GM18873 (cell line): ENCODE results near the gene SPDYE9.
"Not testable (repeated sequence)": the region's sequence is repeated elsewhere in the genome, so short reads cannot be mapped to it uniquely, and the experiment has no call there.

Source experiments
- ATAC-seq: cut with Tn5 transposase; IDR thresholded peaks from one replicate; pipeline ENCODE4 v1.9.1; 2021; ENCODE audit warnings: mild to moderate bottlenecking, moderate library complexity, moderate number of reproducible peaks; ENCODE audit not compliant: unreplicated experiment, low FRiP score

SPDYE9 gene, protein sequence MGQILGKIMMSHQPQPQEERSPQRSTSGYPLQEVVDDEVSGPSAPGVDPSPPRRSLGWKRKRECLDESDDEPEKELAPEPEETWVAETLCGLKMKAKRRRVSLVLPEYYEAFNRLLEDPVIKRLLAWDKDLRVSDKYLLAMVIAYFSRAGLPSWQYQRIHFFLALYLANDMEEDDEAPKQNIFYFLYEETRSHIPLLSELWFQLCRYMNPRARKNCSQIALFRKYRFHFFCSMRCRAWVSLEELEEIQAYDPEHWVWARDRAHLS

DNA sequence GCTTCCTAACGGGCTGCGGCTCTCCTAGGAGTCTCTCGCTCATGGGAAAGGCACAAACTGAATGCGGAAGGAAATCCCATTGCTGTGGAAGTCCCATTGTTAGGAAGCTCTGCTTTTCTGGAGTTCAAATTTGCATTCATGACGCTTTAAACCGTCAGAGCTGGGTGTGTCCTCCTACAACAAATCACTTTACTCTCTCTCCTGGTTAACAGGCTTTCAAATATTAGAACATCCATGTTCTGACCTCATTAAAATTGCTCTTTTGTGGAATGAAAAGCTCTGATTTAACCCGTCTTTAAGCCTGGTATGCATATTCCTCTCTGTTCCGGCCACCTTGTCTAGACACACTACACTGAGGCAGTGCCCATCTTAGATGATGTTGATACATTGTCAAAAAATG lies at the start of gene SPDYE9:
SPDYE9 (minus strand) TSS at position 101 of the 400 bp plus-strand sequence. CDS start 1,800 bp downstream, outside the sequence.
- not testable (repeated sequence) for ATAC-seq

DNA sequence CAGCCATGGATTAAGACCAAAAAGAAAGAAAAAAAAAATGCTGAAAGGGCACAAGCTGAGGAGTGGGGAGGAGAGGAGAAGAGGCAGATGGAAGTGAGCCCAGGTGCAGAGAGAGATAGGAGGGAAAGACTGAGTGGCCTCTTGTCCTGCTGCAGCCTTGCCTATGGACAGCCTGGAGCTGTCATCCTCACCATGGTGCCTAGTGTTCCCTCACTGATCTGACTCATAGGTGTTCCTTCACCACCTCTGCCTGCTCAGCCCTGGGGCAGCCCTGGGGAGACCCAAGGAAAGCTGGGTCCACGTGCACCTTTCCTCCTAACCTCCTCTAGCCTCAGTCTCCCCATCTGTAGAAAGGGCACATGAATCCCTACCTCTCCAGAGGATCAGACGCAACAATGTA lies 49.0 kb upstream of the SPDYE9 start:
- ATAC-seq: not testable (repeated sequence)

DNA sequence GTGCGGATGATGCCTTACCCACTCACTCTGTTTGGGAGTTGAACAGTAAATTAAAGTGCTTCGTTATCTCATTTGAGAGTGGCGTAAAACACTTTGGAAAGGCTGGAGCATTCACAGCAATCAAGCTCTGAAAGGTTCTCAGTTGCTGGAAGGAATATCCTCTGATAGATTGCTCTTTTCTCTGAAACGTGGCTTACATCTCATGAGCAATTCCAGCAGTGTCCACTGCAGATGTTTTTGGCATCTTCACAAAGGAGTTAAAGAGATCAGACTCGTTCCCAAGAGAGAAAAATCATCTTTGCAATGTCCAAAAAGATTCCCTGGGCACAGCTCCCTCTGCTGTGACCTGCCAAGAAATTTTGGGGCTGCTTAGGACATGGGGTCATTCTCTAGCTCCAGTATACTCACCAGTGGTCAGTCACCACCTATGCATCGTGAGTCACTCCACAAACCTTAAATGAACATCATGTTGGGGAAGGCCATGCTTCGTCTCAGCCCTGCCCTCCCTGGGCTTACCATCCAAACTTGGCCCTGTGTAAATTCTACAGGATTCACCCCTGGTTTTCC lies 46.9 kb upstream of the SPDYE9 start:
- ATAC-seq: not testable (repeated sequence)

DNA sequence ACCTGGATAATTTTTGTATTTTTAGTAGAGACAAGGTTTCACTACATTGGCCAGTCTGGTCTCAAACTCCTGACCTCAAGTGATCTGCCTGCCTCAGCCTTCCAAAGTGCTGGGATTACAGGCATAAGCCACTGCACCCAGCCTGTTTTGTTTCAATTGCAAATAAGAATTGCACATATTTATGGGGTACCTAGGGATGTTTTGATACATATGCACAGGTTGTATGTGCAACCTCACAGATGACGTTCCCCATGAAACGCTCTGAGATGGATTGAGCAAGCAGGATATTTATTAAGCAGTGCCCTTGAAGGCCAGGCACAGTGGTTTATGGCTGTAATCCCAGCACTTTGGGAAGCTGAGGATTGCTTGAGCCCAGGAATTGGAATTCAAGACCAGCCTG lies 44.8 kb upstream of the SPDYE9 start:
- ATAC-seq: not testable (repeated sequence)

DNA sequence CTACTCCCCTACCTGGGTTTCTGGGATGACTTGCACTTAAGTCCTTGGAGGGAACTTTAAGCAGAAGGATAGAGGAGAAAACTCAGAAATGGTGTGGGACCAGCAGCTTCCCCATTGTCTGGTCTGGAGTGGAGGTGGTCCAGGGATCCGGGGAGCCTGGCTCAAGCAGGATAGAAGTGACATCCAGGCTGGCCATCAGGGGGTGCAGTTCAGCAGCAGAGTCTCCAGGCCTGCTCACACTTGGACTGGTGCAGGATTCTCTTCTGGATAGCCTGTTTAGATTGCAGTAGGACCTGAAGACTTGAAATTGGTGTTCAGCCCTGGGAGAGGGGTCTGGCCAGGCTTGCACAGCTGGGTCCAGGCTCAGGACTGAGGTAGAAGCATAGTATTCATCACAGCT lies 38.3 kb upstream of the SPDYE9 start:
- not testable (repeated sequence) for ATAC-seq

DNA sequence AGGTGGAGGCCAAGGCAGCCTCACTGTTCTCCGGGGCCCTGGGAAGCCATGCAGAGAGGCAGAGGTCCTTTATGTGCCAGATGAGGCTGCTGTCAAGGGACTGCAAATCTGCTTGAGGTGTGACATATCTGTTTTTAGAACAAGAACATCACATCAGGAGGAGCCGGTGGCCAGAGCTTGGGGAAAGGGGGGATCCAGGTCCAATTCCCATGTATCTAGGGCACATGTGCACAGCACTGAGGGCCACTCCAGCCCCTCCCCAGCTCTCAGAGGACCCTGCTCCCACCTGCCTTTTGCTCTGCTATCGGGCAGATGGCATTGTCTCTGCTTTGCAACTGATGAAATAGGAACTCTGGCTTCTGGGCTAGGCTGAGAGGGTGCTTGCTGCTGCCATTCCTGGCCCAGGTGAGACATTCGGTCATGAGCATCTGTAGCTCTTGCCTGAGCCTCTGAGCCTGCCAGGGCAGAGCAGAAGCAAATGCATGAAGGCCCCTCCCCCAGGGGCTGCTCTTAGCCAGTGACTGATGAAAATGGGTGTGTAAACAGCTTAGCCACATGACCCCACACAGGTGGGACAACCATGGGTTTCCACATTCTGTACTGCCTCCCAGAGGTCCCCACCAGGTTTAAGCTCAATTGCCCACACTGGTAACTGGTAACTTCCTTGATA lies 37.1 kb upstream of the SPDYE9 start:
- not testable (repeated sequence) for ATAC-seq

DNA sequence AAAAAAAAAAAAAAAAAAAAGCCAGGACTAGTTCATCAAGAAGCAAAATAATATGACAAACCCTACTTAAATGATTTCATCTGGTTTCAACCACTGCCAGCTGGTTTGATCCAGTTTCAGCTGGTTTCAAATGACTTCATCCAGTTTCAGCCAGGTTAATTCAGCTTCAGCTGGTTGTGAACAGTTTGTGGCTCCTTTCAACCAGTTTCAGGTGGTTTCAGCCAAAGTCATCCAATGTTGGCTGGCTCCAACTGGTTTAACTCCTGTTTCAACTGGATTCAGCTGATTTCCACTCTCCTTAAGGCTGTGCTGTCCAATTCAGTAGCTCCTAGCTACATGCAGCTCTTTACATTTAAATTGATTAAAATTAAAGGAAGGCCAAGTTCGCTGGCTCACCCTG lies 32.3 kb upstream of the SPDYE9 start:
- ATAC-seq: not testable (repeated sequence)

DNA sequence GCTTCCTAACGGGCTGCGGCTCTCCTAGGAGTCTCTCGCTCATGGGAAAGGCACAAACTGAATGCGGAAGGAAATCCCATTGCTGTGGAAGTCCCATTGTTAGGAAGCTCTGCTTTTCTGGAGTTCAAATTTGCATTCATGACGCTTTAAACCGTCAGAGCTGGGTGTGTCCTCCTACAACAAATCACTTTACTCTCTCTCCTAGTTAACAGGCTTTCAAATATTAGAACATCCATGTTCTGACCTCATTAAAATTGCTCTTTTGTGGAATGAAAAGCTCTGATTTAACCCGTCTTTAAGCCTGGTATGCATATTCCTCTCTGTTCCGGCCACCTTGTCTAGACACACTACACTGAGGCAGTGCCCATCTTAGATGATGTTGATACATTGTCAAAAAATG lies 28.0 kb downstream of the SPDYE9 start, which contains the start of gene SPDYE11:
SPDYE11 (minus strand) TSS at position 101 of the 400 bp plus-strand sequence. CDS start 1,800 bp downstream, outside the sequence.
- not testable (repeated sequence) for ATAC-seq

DNA sequence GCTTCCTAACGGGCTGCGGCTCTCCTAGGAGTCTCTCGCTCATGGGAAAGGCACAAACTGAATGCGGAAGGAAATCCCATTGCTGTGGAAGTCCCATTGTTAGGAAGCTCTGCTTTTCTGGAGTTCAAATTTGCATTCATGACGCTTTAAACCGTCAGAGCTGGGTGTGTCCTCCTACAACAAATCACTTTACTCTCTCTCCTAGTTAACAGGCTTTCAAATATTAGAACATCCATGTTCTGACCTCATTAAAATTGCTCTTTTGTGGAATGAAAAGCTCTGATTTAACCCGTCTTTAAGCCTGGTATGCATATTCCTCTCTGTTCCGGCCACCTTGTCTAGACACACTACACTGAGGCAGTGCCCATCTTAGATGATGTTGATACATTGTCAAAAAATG lies 56.2 kb downstream of the SPDYE9 start, which contains the start of gene SPDYE8:
SPDYE8 (minus strand) TSS at position 101 of the 400 bp plus-strand sequence. CDS start 1,800 bp downstream, outside the sequence.
- not testable (repeated sequence) for ATAC-seq
